Kidney (tissue), 14 donors: ENCODE results near the gene CTNNA2. TPM values are rescaled to one million over a fixed set of nuclear protein-coding genes. Genes with fewer than 3 reads are reported as not detected.
"Not testable (repeated sequence)": the region's sequence is repeated elsewhere in the genome, so short reads cannot be mapped to it uniquely, and the experiment has no call there.

ENCODE experiments used
- DNase-seq, 5 donors: peaks; one replicate each; pipeline ENCODE4 v3.0.0-alpha.2; 2013 to 2020
- FAIRE-seq: peaks from 2 replicates; lab custom pipeline; 2012; peaks lifted over from hg19 to GRCh38; lab: Jason Lieb, UNC
- H3K27ac ChIP-seq, 2 donors: one replicate each; pipeline ENCODE4 v1.7.0; 2013; ENCODE audit warnings: low read depth in 2 of 2, low read length in 2 of 2, inconsistent platforms in 1 of 2
- H3K27me3 ChIP-seq: one replicate; pipeline ENCODE4 v1.7.1; 2013; ENCODE audit warnings: low read length, inconsistent platforms; ENCODE audit not compliant: control insufficient read depth, insufficient read depth
- H3K36me3 ChIP-seq, 3 donors: one replicate each; pipeline versions ENCODE4 v1.7.0 to v1.7.1; 2013; ENCODE audit warnings: low read length in 3 of 3, control low read depth in 1 of 3, inconsistent platforms in 1 of 3; ENCODE audit not compliant: insufficient read depth in 3 of 3, control insufficient read depth in 2 of 3
- H3K4me1 ChIP-seq, 3 donors: one replicate each; pipeline versions ENCODE4 v1.7.0 to v1.7.1; 2013; ENCODE audit warnings: low read length in 3 of 3, inconsistent platforms in 1 of 3, low read depth in 1 of 3; ENCODE audit not compliant: control insufficient read depth in 2 of 3, insufficient read depth in 2 of 3
- H3K4me3 ChIP-seq, 3 donors: one replicate each; pipeline versions ENCODE4 v1.7.0 to v1.8.1; 2013; ENCODE audit warnings: low read length in 3 of 3, control low read depth in 1 of 3, inconsistent platforms in 1 of 3
- H3K9ac ChIP-seq, 3 donors: one replicate each; pipeline versions ENCODE4 v1.7.0 to v1.7.1; 2013; ENCODE audit warnings: low read length in 3 of 3, control low read depth in 1 of 3, inconsistent platforms in 1 of 3
- H3K9me3 ChIP-seq, 3 donors: one replicate each; pipeline versions ENCODE4 v1.7.0 to v1.7.1; 2013; ENCODE audit warnings: low read length in 3 of 3, control low read depth in 1 of 3, inconsistent platforms in 1 of 3; ENCODE audit not compliant: control insufficient read depth in 2 of 3, insufficient read depth in 1 of 3
- CTCF ChIP-seq: IDR thresholded peaks from 3 replicates; pipeline ENCODE4 v1.5.1; 2012; ENCODE audit warnings: mild to moderate bottlenecking, moderate library complexity, borderline replicate concordance; ENCODE audit not compliant: insufficient read depth; ENCODE audit errors: extremely low read depth
- intact Hi-C: fragments of 100-400 bp; cut with DNase I; formaldehyde crosslinking; loops from one replicate; pipeline ENCODE4 v1.11.1; 2022
- polyA plus RNA-seq: library from polyadenylated mRNA; stranded (reverse); fragments of 350-450 nt; fragmentation: Illumina TruSeq; extraction: RNeasy Lipid Tissue Mini Kit (QIAGEN cat#74804); gene quantifications from one replicate; pipeline ENCODE4 v1.2.3, GENCODE V29; 2014; ENCODE audit warnings: low read depth, low replicate concordance; ENCODE audit not compliant: insufficient read depth
- total RNA-seq: library from RNA; stranded (reverse); fragmentation: NEBNext Ultra II Directional; extraction: Animal tissue kit (Norgen Biotek cat#: 25700); gene quantifications from one replicate; pipeline ENCODE4 v1.2.1, GENCODE V29; 2021
- donor health status: control.
- donor health status: control.
- donor health status: control.
- donor health status: control.
- donor health status: control.
- donor health status: DM: yes; HTN: yes; CAD: no.
- donor health status: Normal renal cell carcinoma (clear cell type).

The CTNNA2 gene
- total and polyA plus RNA-seq, 2 donors from 2014 or later: 0.47 TPM; not detected in 1

GRCh38 chr2:80086831-80087230 lies 574.0 kb downstream of the CTNNA2 start:
- no peak overlapping the region for H3K9ac ChIP-seq
- no peaks in the 10 kb centered on the region for H3K27me3 ChIP-seq
- no peak for TF ChIP-seq CTCF
- H3K4me1 ChIP-seq: no peaks in the 10 kb centered on the region
- intact Hi-C loops: no loop called here
- no peaks in the 10 kb centered on the region for H3K36me3 ChIP-seq
- DNase-seq (no peak), FAIRE-seq (no peak)
- no peaks in the 10 kb centered on the region for H3K9me3 ChIP-seq
- no peak overlapping the region for H3K27ac ChIP-seq
- H3K4me3 ChIP-seq: no peak overlapping the region

GRCh38 chr2:80091237-80091636 lies 578.4 kb downstream of the CTNNA2 start:
- Histone ChIP-seq H3K4me1 (no peaks in the 10 kb centered on the region), H3K27me3 (no peaks in the 10 kb centered on the region), H3K9me3 (no peaks in the 10 kb centered on the region), H3K27ac (no peak overlapping the region), H3K9ac (no peak overlapping the region), H3K36me3 (no peaks in the 10 kb centered on the region), H3K4me3 (no peak overlapping the region)
- intact Hi-C loops: no loop called here
- FAIRE-seq (no peak), DNase-seq (no peak)
- TF ChIP-seq CTCF: no peak

GRCh38 chr2:80092474-80092873 lies 579.6 kb downstream of the CTNNA2 start:
- FAIRE-seq (no peak), DNase-seq (no peak)
- Histone ChIP-seq H3K27me3 (no peaks in the 10 kb centered on the region), H3K4me3 (no peak overlapping the region), H3K36me3 (no peaks in the 10 kb centered on the region), H3K4me1 (no peaks in the 10 kb centered on the region), H3K9me3 (no peaks in the 10 kb centered on the region), H3K27ac (no peak overlapping the region), H3K9ac (no peak overlapping the region)
- intact Hi-C loops: no loop called here
- TF ChIP-seq CTCF: no peak

- H3K4me3 ChIP-seq, H3K4me1 ChIP-seq, intact Hi-C loops, H3K9me3 ChIP-seq, H3K27me3 ChIP-seq, H3K36me3 ChIP-seq, H3K27ac ChIP-seq, FAIRE-seq, DNase-seq, H3K9ac ChIP-seq: not testable (repeated sequence)
Observed at GRCh38 chr2:80098503-80098902, 585.7 kb downstream of the CTNNA2 start.
